Daoy (cell line): ENCODE measurements around the gene ATIC. TPM values are rescaled to one million over a fixed set of nuclear protein-coding genes. Genes with fewer than 3 reads are reported as not detected.

ENCODE experiments used
- DNase-seq: peaks from one replicate; pipeline ENCODE4 v3.0.0-alpha.2; 2015; ENCODE audit warnings: low read depth
- total RNA-seq: library from RNA; depleted of rRNA; stranded (reverse); fragments of >200 nt; shearing (Covaris generic); gene quantifications from 2 replicates; pipeline ENCODE4 v1.2.3, GENCODE V29; 2014; rRNA removed

ATIC gene
- total RNA-seq, 1 experiment from 2014 or later: 26.3 TPM

DNA sequence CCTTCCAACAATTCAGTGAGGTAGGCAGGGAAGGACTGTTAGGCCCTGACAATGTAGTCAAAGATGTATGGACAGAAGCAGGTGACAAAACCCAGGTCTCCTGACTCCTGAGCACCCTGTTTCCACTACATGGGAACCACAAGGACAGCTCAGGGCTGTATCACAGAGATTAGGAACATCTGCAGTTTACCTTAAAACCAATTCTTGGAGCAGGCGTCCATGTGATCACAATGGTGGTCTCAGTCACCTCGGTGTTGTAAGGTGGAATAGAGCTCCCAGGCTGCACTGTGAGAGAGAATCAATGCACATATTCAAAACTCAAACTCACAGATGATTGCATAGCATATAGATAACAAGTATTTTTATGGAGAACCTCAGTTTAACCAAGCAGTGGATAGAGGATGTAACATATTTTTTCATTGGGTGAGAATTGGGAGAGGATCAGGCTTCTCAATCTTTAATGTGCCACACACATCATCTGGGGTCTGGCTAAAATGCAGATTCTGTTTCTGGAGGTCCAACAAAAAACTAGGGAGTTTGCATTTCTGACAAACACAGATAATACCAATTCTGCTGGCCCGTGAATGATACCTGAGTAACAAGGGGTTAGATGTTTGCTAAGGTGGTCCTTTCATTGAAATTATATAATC lies 87.3 kb downstream of the ATIC start:
- no peak for DNase-seq

Other genes starting within 250 kb of the ATIC start
- not detected in 2 replicates for gene ABCA12, start 173.4 kb upstream of the ATIC start, total RNA-seq
- 2,790 and 3,465 TPM in 2 replicates for gene FN1, start 124.0 kb downstream of the ATIC start, total RNA-seq